MM.1S (cell line): ENCODE measurements around the gene MTHFS.

ENCODE experiments used
- DNase-seq: peaks from one replicate; pipeline ENCODE4 v3.0.0-alpha.2; 2015
- H2AFZ ChIP-seq: fragments of 300-600 bp; sonication (generic); 2 replicates; pipeline ENCODE4 v1.6.0; 2016; ENCODE audit warnings: antibody characterized with exemption, low read length
- H3F3A ChIP-seq: fragments of 300-600 bp; sonication (generic); 2 replicates; pipeline ENCODE4 v1.6.1; 2016; ENCODE audit warnings: mild to moderate bottlenecking, antibody characterized with exemption, low read length, moderate library complexity, mixed read lengths; ENCODE audit not compliant: insufficient read depth
- H3K27ac ChIP-seq: fragments of 300-600 bp; sonication (generic); 2 replicates; pipeline ENCODE4 v1.5.1; 2016; ENCODE audit warnings: mild to moderate bottlenecking, low read length
- H3K27me3 ChIP-seq: fragments of 300-600 bp; sonication (generic); replicated peaks from 2 replicates; pipeline ENCODE4 v1.6.0; 2016; ENCODE audit warnings: low read length; ENCODE audit not compliant: insufficient read depth
- H3K36me3 ChIP-seq: fragments of 300-600 bp; sonication (generic); replicated peaks from 2 replicates; pipeline ENCODE4 v1.6.1; 2016; ENCODE audit warnings: mild to moderate bottlenecking, low read length, mixed read lengths; ENCODE audit not compliant: insufficient read depth
- H3K4me1 ChIP-seq: fragments of 300-600 bp; sonication (generic); 2 replicates; pipeline ENCODE4 v1.6.1; 2016; ENCODE audit warnings: low read length, mixed read lengths
- H3K4me2 ChIP-seq: fragments of 300-600 bp; sonication (generic); 2 replicates; pipeline ENCODE4 v1.6.0; 2016; ENCODE audit warnings: low read depth, low read length
- H3K4me3 ChIP-seq: fragments of 300-600 bp; sonication (generic); 2 replicates; pipeline ENCODE4 v1.5.1; 2016; ENCODE audit warnings: low read length, mixed read lengths
- H3K79me2 ChIP-seq: fragments of 300-600 bp; sonication (generic); 2 replicates; pipeline ENCODE4 v1.6.1; 2016; ENCODE audit warnings: mixed run types, low read length, mixed read lengths
- H3K9ac ChIP-seq: fragments of 300-600 bp; sonication (generic); 2 replicates; pipeline ENCODE4 v1.6.1; 2016; ENCODE audit warnings: low read length, mixed read lengths
- H3K9me2 ChIP-seq: fragments of 300-600 bp; sonication (generic); replicated peaks from 2 replicates; pipeline ENCODE4 v1.6.1; 2016; ENCODE audit warnings: mild to moderate bottlenecking, low read length, mixed read lengths; ENCODE audit not compliant: insufficient read depth
- H3K9me3 ChIP-seq: fragments of 300-600 bp; sonication (generic); replicated peaks from 2 replicates; pipeline ENCODE4 v1.6.1; 2016; ENCODE audit warnings: mild to moderate bottlenecking, low read length, mixed read lengths; ENCODE audit not compliant: insufficient read depth
- H4K20me1 ChIP-seq: fragments of 300-600 bp; sonication (generic); 2 replicates; pipeline ENCODE4 v1.6.1; 2016; ENCODE audit warnings: mild to moderate bottlenecking, low read length, moderate library complexity, mixed read lengths; ENCODE audit not compliant: insufficient read depth
- CTCF ChIP-seq: fragments of 300-600 bp; sonication (generic); IDR thresholded peaks from 2 replicates; pipeline ENCODE4 v1.5.1; 2016; ENCODE audit warnings: antibody characterized with exemption, low read length, mixed read lengths
- EZH2 ChIP-seq: fragments of 300-600 bp; sonication (generic); optimal IDR thresholded peaks from 2 replicates; pipeline ENCODE3; 2017; ENCODE audit warnings: low read depth, mild to moderate bottlenecking, antibody characterized with exemption, low read length, mixed read lengths
- EZH2phosphoT487 ChIP-seq: fragments of 300-600 bp; sonication (generic); IDR thresholded peaks from 2 replicates; pipeline ENCODE4 v1.6.1; 2018; ENCODE audit warnings: antibody characterized with exemption, low read length

The MTHFS gene

GRCh38 chr15:79820176-79820575 lies 76.6 kb downstream of the MTHFS start:
- no peaks in the 10 kb centered on the region for H3K36me3 ChIP-seq
- H3K9me3 ChIP-seq, result no peaks in the 10 kb centered on the region
- no peak overlapping the region for H2AFZ ChIP-seq

GRCh38 chr15:79816571-79816970 lies 80.2 kb downstream of the MTHFS start:
- no peaks in the 10 kb centered on the region for H3K9me2 ChIP-seq
- no peaks in the 10 kb centered on the region for H3K36me3 ChIP-seq
- no peak overlapping the region for H3K4me3 ChIP-seq
- H3F3A ChIP-seq, result no peaks in the 10 kb centered on the region
- no peak overlapping the region for H3K27ac ChIP-seq
- H3K79me2 ChIP-seq, result no peaks in the 10 kb centered on the region
- H3K4me1 ChIP-seq, result no peaks in the 10 kb centered on the region
- no peaks in the 10 kb centered on the region for H3K9me3 ChIP-seq
- H4K20me1 ChIP-seq, result no peaks in the 10 kb centered on the region
- TF ChIP-seq CTCF, result no peak
- no peak for TF ChIP-seq EZH2
- TF ChIP-seq EZH2phosphoT487, result no peak
- H3K4me2 ChIP-seq, result no peak overlapping the region
- H3K9ac ChIP-seq, result no peak overlapping the region
- no peak for DNase-seq
- no peak overlapping the region for H2AFZ ChIP-seq
- no peaks in the 10 kb centered on the region for H3K27me3 ChIP-seq

More at GRCh38 chr15:79820176-79820575, 76.6 kb downstream of the MTHFS start:
- Histone ChIP-seq H3K4me3 (no peak overlapping the region), H3K79me2 (no peaks in the 10 kb centered on the region), H3F3A (no peaks in the 10 kb centered on the region), H3K9me2 (no peaks in the 10 kb centered on the region), H3K27me3 (no peaks in the 10 kb centered on the region), H3K9ac (no peak overlapping the region), H4K20me1 (no peaks in the 10 kb centered on the region), H3K4me1 (no peaks in the 10 kb centered on the region), H3K27ac (no peak overlapping the region), H3K4me2 (no peak overlapping the region)
- no peak for DNase-seq
- TF ChIP-seq CTCF, result no peak
- TF ChIP-seq EZH2, result no peak
- TF ChIP-seq EZH2phosphoT487, result no peak

- Histone ChIP-seq H3K4me2 (no peak overlapping the region), H3K9me2 (no peaks in the 10 kb centered on the region), H4K20me1 (no peaks in the 10 kb centered on the region), H3K36me3 (no peaks in the 10 kb centered on the region), H3F3A (no peaks in the 10 kb centered on the region), H3K79me2 (no peaks in the 10 kb centered on the region), H3K4me1 (no peaks in the 10 kb centered on the region), H3K4me3 (no peak overlapping the region), H3K27me3 (no peaks in the 10 kb centered on the region), H3K27ac (no peak overlapping the region), H3K9me3 (no peaks in the 10 kb centered on the region), H2AFZ (no peak overlapping the region), H3K9ac (no peak overlapping the region)
- TF ChIP-seq EZH2, result no peak
- no peak for TF ChIP-seq EZH2phosphoT487
- TF ChIP-seq CTCF, result no peak
- DNase-seq, result no peak
These were observed 81.3 kb downstream of the MTHFS start for GRCh38 chr15:79815468-79815867.

- H3K9ac ChIP-seq, result no peak overlapping the region
- no peak overlapping the region for H3K4me3 ChIP-seq
- H3F3A ChIP-seq, result no peaks in the 10 kb centered on the region
- no peak for DNase-seq
- no peaks in the 10 kb centered on the region for H3K9me2 ChIP-seq
- no peaks in the 10 kb centered on the region for H3K4me1 ChIP-seq
- H3K79me2 ChIP-seq, result no peaks in the 10 kb centered on the region
- no peaks in the 10 kb centered on the region for H3K36me3 ChIP-seq
- H3K9me3 ChIP-seq, result no peaks in the 10 kb centered on the region
- H2AFZ ChIP-seq, result no peak overlapping the region
- no peak overlapping the region for H3K4me2 ChIP-seq
- H4K20me1 ChIP-seq, result no peaks in the 10 kb centered on the region
- H3K27ac ChIP-seq, result no peak overlapping the region
- no peaks in the 10 kb centered on the region for H3K27me3 ChIP-seq
- TF ChIP-seq CTCF, result no peak
These were observed 84.3 kb downstream of the MTHFS start for GRCh38 chr15:79812541-79812940.
